GM12801 (cell line): ENCODE measurements around the gene ARHGEF17.

ENCODE experiments used
- CTCF ChIP-seq: IDR thresholded peaks from one replicate; pipeline ENCODE4 v1.5.1; 2011; ENCODE audit warnings: control low read depth; ENCODE audit not compliant: insufficient read length; ENCODE audit errors: extremely low read depth

The ARHGEF17 gene

GRCh38 chr11:73275381-73275750 is 32.7 kb upstream of the ARHGEF17 start:
- TF ChIP-seq CTCF: no peak

GRCh38 chr11:73277467-73277866 is 30.6 kb upstream of the ARHGEF17 start:
- no peak for TF ChIP-seq CTCF

- TF ChIP-seq CTCF: no peak
Measured at GRCh38 chr11:73280626-73281025, 27.4 kb upstream of the ARHGEF17 start.

GRCh38 chr11:73281201-73281741 is 26.8 kb upstream of the ARHGEF17 start:
- TF ChIP-seq CTCF: no peak

GRCh38 chr11:73281796-73282660 is 26.0 kb upstream of the ARHGEF17 start:
- no peak for TF ChIP-seq CTCF

- TF ChIP-seq CTCF: no peak
Measured at GRCh38 chr11:73283276-73284000, 24.6 kb upstream of the ARHGEF17 start.

- TF ChIP-seq CTCF: no peak
Measured at GRCh38 chr11:73284106-73284505, 24.0 kb upstream of the ARHGEF17 start.
